Neuronal stem cell (in vitro differentiated cells): ENCODE results near the gene GPX2.

Experiments used
- DNase-seq: peaks from one replicate; pipeline ENCODE4 v3.0.0-alpha.2; 2013; ENCODE audit warnings: low spot score
- H2AFZ ChIP-seq: one replicate; pipeline ENCODE4 v1.6.1; 2013; ENCODE audit warnings: mild to moderate bottlenecking, low read length, inconsistent platforms
- H2AK5ac ChIP-seq: 2 replicates; pipeline ENCODE4 v1.6.1; 2013; ENCODE audit warnings: low read depth, mild to moderate bottlenecking, inconsistent platforms, low read length, moderate library complexity, mixed read lengths
- H2BK120ac ChIP-seq: 2 replicates; pipeline ENCODE4 v1.6.1; 2013; ENCODE audit warnings: low read depth, mild to moderate bottlenecking, inconsistent platforms, low read length, moderate library complexity, mixed read lengths
- H2BK12ac ChIP-seq: one replicate; pipeline ENCODE4 v1.6.1; 2013; ENCODE audit warnings: low read length, inconsistent platforms
- H2BK15ac ChIP-seq: 2 replicates; pipeline ENCODE4 v1.6.1; 2013; ENCODE audit warnings: mild to moderate bottlenecking, low read length, inconsistent platforms, mixed read lengths
- H2BK5ac ChIP-seq: one replicate; pipeline ENCODE4 v1.6.1; 2013; ENCODE audit warnings: inconsistent platforms, mild to moderate bottlenecking, low read length, moderate library complexity
- H3K14ac ChIP-seq: one replicate; pipeline ENCODE4 v1.6.1; 2013; ENCODE audit warnings: low read length, inconsistent platforms
- H3K18ac ChIP-seq: 2 replicates; pipeline ENCODE4 v1.6.1; 2013; ENCODE audit warnings: low read length, inconsistent platforms
- H3K23ac ChIP-seq: 2 replicates; pipeline ENCODE4 v1.6.1; 2013; ENCODE audit warnings: low read depth, mild to moderate bottlenecking, mixed read lengths, low read length, inconsistent platforms; ENCODE audit not compliant: poor library complexity
- H3K27ac ChIP-seq: replicated peaks from 3 replicates; pipeline ENCODE4 v1.5.1; 2013; ENCODE audit warnings: low read length, inconsistent platforms
- H3K27me3 ChIP-seq, 3 experiments: 2 replicates each; pipeline ENCODE4 v1.6.1; 2013; ENCODE audit warnings: low read length in 3 of 3, mild to moderate bottlenecking in 2 of 3, inconsistent platforms in 1 of 3, low read depth in 1 of 3, mixed read lengths in 1 of 3, moderate library complexity in 1 of 3; ENCODE audit not compliant: control insufficient read depth in 3 of 3, insufficient read depth in 3 of 3
- H3K36me3 ChIP-seq, 2 donors: replicated peaks in 1 of 2; 2 replicates each; pipeline ENCODE4 v1.6.1; 2013; ENCODE audit warnings: low read length in 2 of 2; ENCODE audit not compliant: control insufficient read depth in 2 of 2, insufficient read depth in 2 of 2
- H3K4ac ChIP-seq: 2 replicates; pipeline ENCODE4 v1.6.1; 2013; ENCODE audit warnings: inconsistent platforms, mild to moderate bottlenecking, low read length, moderate library complexity
- H3K4me1 ChIP-seq, 2 donors: 1 replicate in 1 of 2; 2 replicates in 1 of 2; pipeline ENCODE4 v1.6.1; 2013; ENCODE audit warnings: low read length in 2 of 2, low read depth in 1 of 2; ENCODE audit not compliant: control insufficient read depth in 2 of 2, insufficient read depth in 1 of 2
- H3K4me2 ChIP-seq: one replicate; pipeline ENCODE4 v1.6.1; 2013; ENCODE audit warnings: mild to moderate bottlenecking, low read length, inconsistent platforms; ENCODE audit not compliant: insufficient read depth, poor library complexity, severe bottlenecking
- H3K4me3 ChIP-seq, 2 donors: 2 replicates each; pipeline ENCODE4 v1.5.1; 2013; ENCODE audit warnings: low read length in 2 of 2, mild to moderate bottlenecking in 2 of 2, inconsistent platforms in 1 of 2, moderate library complexity in 1 of 2
- H3K79me1 ChIP-seq: one replicate; pipeline ENCODE4 v1.6.1; 2013; ENCODE audit warnings: low read depth, mild to moderate bottlenecking, inconsistent platforms, low read length, moderate library complexity
- H3K9ac ChIP-seq: one replicate; pipeline ENCODE4 v1.6.1; 2013; ENCODE audit warnings: mild to moderate bottlenecking, low read depth, low read length, inconsistent platforms; ENCODE audit not compliant: poor library complexity
- H3K9me3 ChIP-seq, 2 donors: replicated peaks in 1 of 2; 2 replicates each; pipeline versions ENCODE3 to v1.6.1; 2013; ENCODE audit warnings: low read length in 2 of 2, mild to moderate bottlenecking in 2 of 2, inconsistent platforms in 1 of 2, low read depth in 1 of 2, mixed read lengths in 1 of 2, moderate library complexity in 1 of 2; ENCODE audit not compliant: control insufficient read depth in 2 of 2, insufficient read depth in 1 of 2
- H4K8ac ChIP-seq: one replicate; pipeline ENCODE4 v1.6.1; 2013; ENCODE audit warnings: low read depth, mild to moderate bottlenecking, inconsistent platforms, low read length, moderate library complexity
- H4K91ac ChIP-seq: one replicate; pipeline ENCODE4 v1.6.1; 2013; ENCODE audit warnings: low read length, low read depth, mild to moderate bottlenecking, inconsistent platforms; ENCODE audit not compliant: poor library complexity
- WGBS, 2 donors: extraction: QIAGEN DNeasy Blood & Tissue Kit; methylation state at CpG; one replicate each; pipeline ENCODE4 v1.1.7; 2013; ENCODE audit warnings: missing lambda C conversion rate in 2 of 2, mixed read lengths in 1 of 2; ENCODE audit not compliant: insufficient read length in 2 of 2, insufficient replicate concordance in 1 of 2; ENCODE audit errors: extremely low coverage in 2 of 2; 5-methylcytosine and 5-hydroxymethylcytosine counted together

GPX2 gene

DNA sequence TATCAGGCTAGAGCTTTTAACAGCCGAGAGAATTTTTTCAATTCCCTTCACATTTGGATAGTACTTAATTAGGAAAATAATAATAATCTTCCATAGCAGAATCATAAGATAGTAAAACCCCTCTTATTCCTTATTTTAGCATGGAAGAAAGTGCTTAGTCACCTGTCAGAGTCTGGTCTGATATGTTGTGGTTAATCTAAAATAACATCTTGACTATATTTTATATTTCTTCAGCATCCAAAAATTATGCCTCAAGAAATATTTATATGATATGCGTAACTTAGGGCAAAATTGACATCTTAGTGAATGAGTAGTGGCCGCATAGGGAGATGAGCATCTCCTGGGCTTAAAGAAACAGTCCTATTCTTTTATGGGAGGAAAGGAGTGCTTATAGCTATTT is 15.5 kb downstream of the GPX2 start:
- DNase-seq: no peak

DNA sequence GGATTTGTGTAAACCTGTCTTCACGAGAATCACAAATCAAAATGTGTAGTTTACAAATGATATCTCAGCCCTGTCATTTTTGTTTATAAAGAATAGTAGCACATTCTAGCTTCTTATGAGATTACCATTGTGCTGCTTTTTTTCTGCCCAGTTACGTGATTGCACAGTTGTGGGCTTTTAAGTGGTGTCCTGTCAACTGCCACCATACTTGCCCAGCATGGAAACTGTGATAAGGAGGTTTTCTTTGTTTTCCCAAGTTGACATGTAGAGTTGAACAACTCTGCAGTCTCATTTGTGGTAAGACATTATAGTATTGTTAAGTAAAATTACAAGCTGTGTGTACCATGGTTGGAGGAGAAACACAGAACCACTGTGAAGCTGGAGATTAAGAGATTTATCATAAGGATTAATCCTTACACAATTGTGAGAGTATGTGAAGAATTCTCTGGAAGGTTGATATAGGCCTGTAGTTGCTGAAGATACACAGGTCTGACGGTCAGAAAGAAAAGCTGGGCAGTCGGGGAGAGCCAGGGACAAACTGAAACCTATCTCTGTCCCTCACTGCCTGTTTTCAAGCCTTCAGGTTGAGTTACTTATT is 16.0 kb downstream of the GPX2 start:
- Histone ChIP-seq H3K18ac (no peak overlapping the region), H3K4ac (no peak overlapping the region), H3K36me3 (peaks cover 8 to 78% of the 10 kb centered on the region in 2 donors), H2BK5ac (no peak overlapping the region), H3K9ac (no peak overlapping the region), H2BK15ac (no peak overlapping the region), H4K8ac (no peak overlapping the region), H2AK5ac (no peak overlapping the region), H3K79me1 (no peaks in the 10 kb centered on the region), H2BK12ac (no peak overlapping the region), H3K4me3 (no peak overlapping the region), H3K4me2 (no peak overlapping the region), H3K27ac (no peak overlapping the region), H3K23ac (no peak overlapping the region), H2AFZ (no peak overlapping the region), H3K4me1 (peaks cover 0 to 4% of the 10 kb centered on the region in 2 donors), H2BK120ac (no peak overlapping the region), H3K9me3 (no peaks in the 10 kb centered on the region), H4K91ac (no peak overlapping the region), H3K14ac (no peak overlapping the region), H3K27me3 (no peaks in the 10 kb centered on the region)
- DNase-seq: no peak
- WGBS, 2 donors: no CpG with 5 or more reads among the region's 4 CpGs

More for the DNA sequence above, 15.5 kb downstream of the GPX2 start:
- H4K8ac ChIP-seq: no peak overlapping the region
- no peak overlapping the region for H3K4ac ChIP-seq
- H2BK120ac ChIP-seq: no peak overlapping the region
- WGBS, 2 donors: no CpG with 5 or more reads among the region's 3 CpGs
- no peak overlapping the region for H3K14ac ChIP-seq
- no peaks in the 10 kb centered on the region for H3K9me3 ChIP-seq
- no peak overlapping the region for H3K18ac ChIP-seq
- H3K27me3 ChIP-seq: no peaks in the 10 kb centered on the region
- peaks cover 8 to 83% of the 10 kb centered on the region in 2 donors for H3K36me3 ChIP-seq
- H2BK5ac ChIP-seq: no peak overlapping the region
- peaks cover 0 to 9% of the 10 kb centered on the region in 2 donors for H3K4me1 ChIP-seq
- no peak overlapping the region for H4K91ac ChIP-seq
- no peak overlapping the region for H2AK5ac ChIP-seq
- no peak overlapping the region for H3K4me2 ChIP-seq
- no peak overlapping the region for H3K23ac ChIP-seq
- no peak overlapping the region for H2BK15ac ChIP-seq
- no peak overlapping the region for H3K9ac ChIP-seq
- H3K27ac ChIP-seq: no peak overlapping the region
- no peak overlapping the region for H2BK12ac ChIP-seq
- no peaks in the 10 kb centered on the region for H3K79me1 ChIP-seq
- H2AFZ ChIP-seq: no peak overlapping the region
- no peak overlapping the region for H3K4me3 ChIP-seq

DNA sequence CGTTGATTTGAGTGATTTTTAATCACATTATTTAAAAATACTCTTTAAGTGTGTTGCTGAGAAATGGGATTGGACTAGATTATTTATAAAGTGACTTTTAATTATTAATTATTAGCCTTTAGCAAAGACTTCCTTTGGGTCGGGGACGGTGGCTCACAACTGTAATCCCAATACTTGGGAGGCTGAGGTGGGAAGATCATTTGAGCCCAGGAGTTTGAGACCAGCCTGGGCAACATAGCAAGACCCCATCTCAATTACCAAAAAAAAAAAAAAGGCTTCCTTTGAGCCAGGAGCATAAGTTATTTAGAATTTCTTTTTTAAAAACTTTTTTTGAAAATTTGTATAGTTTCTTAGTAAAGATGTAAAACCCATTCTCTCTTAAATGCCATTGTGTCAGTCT is 19.5 kb downstream of the GPX2 start:
- H2BK15ac ChIP-seq: no peak overlapping the region
- H3K23ac ChIP-seq: no peak overlapping the region
- no peaks in the 10 kb centered on the region for H3K79me1 ChIP-seq
- H3K36me3 ChIP-seq: peaks cover 8 to 43% of the 10 kb centered on the region in 2 donors
- no peak overlapping the region for H3K27ac ChIP-seq
- no peak overlapping the region for H4K91ac ChIP-seq
- H3K4me2 ChIP-seq: no peak overlapping the region
- DNase-seq: no peak
- H4K8ac ChIP-seq: no peak overlapping the region
- H3K4me3 ChIP-seq: no peak overlapping the region
- no peaks in the 10 kb centered on the region for H3K27me3 ChIP-seq
- H3K14ac ChIP-seq: no peak overlapping the region
- no peaks in the 10 kb centered on the region for H3K9me3 ChIP-seq
- H3K4me1 ChIP-seq: peaks cover 0 to 5% of the 10 kb centered on the region in 2 donors
- H3K9ac ChIP-seq: no peak overlapping the region
- no peak overlapping the region for H3K4ac ChIP-seq
- H2AFZ ChIP-seq: no peak overlapping the region
- H2BK120ac ChIP-seq: no peak overlapping the region
- H2BK12ac ChIP-seq: no peak overlapping the region
- no peak overlapping the region for H3K18ac ChIP-seq
- WGBS, 2 donors: no CpG with 5 or more reads among the region's 3 CpGs
- no peak overlapping the region for H2AK5ac ChIP-seq
- H2BK5ac ChIP-seq: no peak overlapping the region

DNA sequence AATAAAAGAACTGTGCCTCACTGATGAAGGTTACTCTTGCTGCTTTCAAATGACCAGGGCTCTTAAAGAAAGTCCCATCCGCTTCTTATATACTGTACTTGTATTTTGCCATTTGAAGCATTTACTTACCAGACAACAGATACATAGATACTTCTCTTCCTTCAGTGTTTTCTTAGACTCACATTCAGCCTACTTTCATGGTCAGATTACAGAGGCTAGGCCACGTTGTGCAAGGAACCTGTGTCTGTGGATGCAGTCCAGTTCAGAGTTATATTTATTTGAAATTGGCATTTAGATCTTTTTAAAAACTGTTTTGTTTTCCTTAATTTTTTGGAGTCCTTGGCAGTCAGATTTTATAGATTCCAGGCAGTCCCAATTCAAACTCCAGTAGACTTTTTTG is 22.1 kb downstream of the GPX2 start:
- Histone ChIP-seq H2AFZ (no peak overlapping the region), H3K36me3 (peaks cover 4 to 21% of the 10 kb centered on the region in 2 donors), H3K9ac (no peak overlapping the region), H2AK5ac (no peak overlapping the region), H3K79me1 (peaks cover 2% of the 10 kb centered on the region), H3K14ac (no peak overlapping the region), H2BK12ac (no peak overlapping the region), H3K4me3 (no peak overlapping the region), H3K9me3 (no peaks in the 10 kb centered on the region), H3K4me1 (peaks cover 0 to 5% of the 10 kb centered on the region in 2 donors), H3K27ac (no peak overlapping the region), H2BK5ac (no peak overlapping the region), H3K27me3 (no peaks in the 10 kb centered on the region), H3K4me2 (no peak overlapping the region), H2BK15ac (no peak overlapping the region), H3K23ac (no peak overlapping the region), H4K8ac (no peak overlapping the region), H3K18ac (no peak overlapping the region), H4K91ac (no peak overlapping the region), H3K4ac (no peak overlapping the region), H2BK120ac (no peak overlapping the region)
- no peak for DNase-seq
- no CpG with 5 or more reads among the region's 2 CpGs for WGBS, 2 donors
